AG04449 (cell line): ENCODE measurements around the gene CORO2B.

Source experiments
- CTCF ChIA-PET: fragments of 350-600 bp; formaldehyde crosslinking; extraction: SDS; loops from one replicate; lab custom pipeline; 2021; ENCODE audit warnings: antibody characterized with exemption; lab: Yijun Ruan, JAX
- POLR2A ChIA-PET: fragments of 400-600, 350-600 bp; formaldehyde crosslinking; extraction: SDS; loops from one replicate; lab custom pipeline; 2020; ENCODE audit warnings: antibody characterized with exemption, inconsistent platforms; lab: Yijun Ruan, JAX
- DNase-seq: peaks from one replicate; pipeline ENCODE4 v3.0.0-alpha.2; 2010; ENCODE audit warnings: low read depth, low spot score
- H3K4me3 ChIP-seq: 2 replicates; pipeline ENCODE4 v1.5.1; 2011; ENCODE audit warnings: low read depth, mild to moderate bottlenecking, control low read depth, low read length
- TF ChIP-seq, protein P1 (sequence below): IDR thresholded peaks from one replicate; pipeline ENCODE4 v1.5.1; 2011; ENCODE audit warnings: mild to moderate bottlenecking, moderate library complexity, low read length, control low read depth, inconsistent platforms; ENCODE audit not compliant: insufficient read depth; ENCODE audit errors: missing control alignments

The CORO2B gene

DNA sequence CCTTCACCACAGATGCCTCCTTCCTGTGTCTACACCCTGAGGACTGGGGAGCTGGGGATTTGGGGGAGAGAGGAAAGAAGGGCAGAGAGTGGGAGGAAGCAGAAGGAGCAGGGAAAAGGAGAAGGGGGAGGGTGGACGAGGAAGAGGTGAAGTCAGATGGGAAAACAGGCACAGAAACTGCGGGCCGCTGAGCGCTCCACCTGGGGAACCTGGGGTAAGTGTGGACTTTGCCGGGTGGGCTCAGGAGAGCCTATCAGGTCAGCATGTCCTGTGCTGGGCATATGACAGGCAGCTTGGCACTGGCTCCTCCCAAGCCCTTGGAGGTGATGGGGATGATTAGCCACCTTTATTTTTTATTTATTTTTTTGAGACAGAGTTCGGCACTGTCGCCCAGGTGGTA is 62.6 kb downstream of the CORO2B start:
- TF ChIP-seq, protein P1, sequence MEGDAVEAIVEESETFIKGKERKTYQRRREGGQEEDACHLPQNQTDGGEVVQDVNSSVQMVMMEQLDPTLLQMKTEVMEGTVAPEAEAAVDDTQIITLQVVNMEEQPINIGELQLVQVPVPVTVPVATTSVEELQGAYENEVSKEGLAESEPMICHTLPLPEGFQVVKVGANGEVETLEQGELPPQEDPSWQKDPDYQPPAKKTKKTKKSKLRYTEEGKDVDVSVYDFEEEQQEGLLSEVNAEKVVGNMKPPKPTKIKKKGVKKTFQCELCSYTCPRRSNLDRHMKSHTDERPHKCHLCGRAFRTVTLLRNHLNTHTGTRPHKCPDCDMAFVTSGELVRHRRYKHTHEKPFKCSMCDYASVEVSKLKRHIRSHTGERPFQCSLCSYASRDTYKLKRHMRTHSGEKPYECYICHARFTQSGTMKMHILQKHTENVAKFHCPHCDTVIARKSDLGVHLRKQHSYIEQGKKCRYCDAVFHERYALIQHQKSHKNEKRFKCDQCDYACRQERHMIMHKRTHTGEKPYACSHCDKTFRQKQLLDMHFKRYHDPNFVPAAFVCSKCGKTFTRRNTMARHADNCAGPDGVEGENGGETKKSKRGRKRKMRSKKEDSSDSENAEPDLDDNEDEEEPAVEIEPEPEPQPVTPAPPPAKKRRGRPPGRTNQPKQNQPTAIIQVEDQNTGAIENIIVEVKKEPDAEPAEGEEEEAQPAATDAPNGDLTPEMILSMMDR, result no peak
- ChIA-PET POLR2A (no interaction called here), CTCF (interaction anchor here (1.4 to 2.2 kb wide), 2 partner anchors 10 to 91 kb away, joined by 6 read pairs; no protein-coding TSS in a partner anchor)

DNA sequence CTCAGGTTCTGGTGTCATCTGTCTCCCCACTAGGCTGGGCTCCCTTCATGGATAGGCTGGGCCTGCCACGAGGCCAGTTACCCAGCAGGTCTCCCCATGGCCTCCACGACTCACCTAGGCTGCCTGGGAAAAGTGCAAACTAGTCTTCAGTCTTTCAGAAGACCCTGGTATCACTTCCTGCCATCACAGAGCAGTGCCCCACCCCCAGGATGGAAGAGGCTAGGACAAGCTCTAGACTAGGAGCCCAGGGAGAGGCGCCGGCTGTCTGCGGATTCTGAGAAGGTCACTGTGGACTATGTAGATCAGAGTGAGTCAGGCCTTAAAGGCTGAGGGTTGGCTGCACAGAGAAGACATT is 63.7 kb downstream of the CORO2B start:
- no peak for DNase-seq
- ChIA-PET POLR2A (no interaction called here), CTCF (interaction anchor here (1.4 to 2.2 kb wide), 3 partner anchors 9 to 93 kb away, joined by 4 to 6 read pairs (median 6); no protein-coding TSS in a partner anchor)
- TF ChIP-seq, protein P1, result no peak
- H3K4me3 ChIP-seq, result no peak overlapping the region

More for the DNA sequence above, 62.6 kb downstream of the CORO2B start:
- DNase-seq, result no peak
- H3K4me3 ChIP-seq, result no peak overlapping the region

DNA sequence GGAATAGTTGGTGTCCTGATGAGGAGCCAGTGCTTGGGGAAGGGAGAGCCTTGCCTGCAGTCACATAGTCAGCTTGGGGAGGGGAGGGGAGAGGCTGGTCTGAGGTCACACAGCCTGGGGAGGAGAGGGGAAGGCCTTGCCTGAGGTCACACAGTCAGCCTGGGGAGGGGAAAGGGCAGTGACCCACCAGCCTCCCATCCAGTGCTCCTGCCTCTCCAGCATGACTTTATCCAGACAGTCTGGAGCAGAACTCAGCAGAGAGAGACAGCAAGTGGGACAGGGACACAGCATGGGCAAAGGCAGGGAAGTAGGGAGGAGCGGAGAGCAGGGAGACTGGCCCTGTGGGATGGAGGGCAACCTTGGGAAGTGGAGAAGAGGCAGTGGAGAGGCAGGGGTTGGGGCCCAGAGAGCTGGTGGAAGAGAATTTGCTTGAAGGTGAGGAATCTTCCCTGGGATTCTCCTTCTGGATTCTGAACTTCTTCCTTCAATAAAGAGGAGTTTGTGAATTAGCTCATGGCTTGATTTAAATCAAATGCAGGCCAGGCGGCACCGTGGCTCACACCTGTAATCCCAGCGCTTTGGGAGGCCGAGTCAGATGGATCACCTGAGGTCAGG is 64.5 kb downstream of the CORO2B start:
- TF ChIP-seq, protein P1, result no peak

DNA sequence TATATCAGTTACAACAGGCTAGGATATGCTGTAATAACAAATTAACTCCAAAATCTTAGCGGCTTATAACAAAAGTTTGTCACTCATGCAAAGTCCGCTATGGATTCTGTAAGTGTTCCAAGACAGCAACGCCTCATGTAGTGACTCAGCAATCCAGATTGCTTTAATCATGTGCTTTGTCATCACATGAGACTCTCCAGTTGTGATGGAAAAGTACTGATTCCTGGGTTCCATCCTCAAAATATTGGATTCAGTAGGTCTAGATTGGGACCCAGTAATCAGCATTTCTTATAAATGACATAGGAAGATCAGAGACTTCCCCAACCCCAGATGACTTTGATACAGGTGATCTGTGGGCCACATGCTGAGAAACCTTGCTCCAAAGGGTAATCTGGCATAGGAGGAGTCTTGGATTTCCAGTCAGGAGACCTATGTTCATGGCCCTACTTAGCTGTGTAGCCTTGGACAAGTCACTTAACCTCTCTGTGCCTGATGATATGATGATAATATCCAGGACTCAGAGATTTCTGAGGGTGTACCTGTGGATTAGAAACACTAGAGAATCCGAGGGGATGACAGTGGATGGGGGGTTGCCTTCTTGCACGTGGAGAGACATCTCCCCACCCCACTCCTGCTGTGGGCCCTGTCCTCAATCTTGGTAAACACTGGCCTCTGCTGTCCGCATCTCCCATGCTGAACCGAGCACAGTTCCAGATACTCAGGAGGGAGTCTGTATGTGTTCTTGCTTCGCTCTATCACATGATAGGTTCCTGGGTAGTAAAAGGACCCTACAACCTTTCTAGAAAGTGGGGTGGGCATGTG is 65.5 kb downstream of the CORO2B start:
- H3K4me3 ChIP-seq, result no peak overlapping the region
- TF ChIP-seq, protein P1, result peak; percentile 6
- ChIA-PET POLR2A (no interaction called here), CTCF (interaction anchor here (0.9 to 3.3 kb wide), 7 partner anchors 13 to 338 kb away, joined by 3 to 9 read pairs (median 4); no protein-coding TSS in a partner anchor)
- peak; percentile 31 for DNase-seq

More for the DNA sequence above, 64.5 kb downstream of the CORO2B start:
- CTCF ChIA-PET, result interaction anchor here (1.8 to 2.6 kb wide), 3 partner anchors 30 to 337 kb away, joined by 4 to 6 read pairs (median 5); no protein-coding TSS in a partner anchor
- POLR2A ChIA-PET, result no interaction called here
- no peak for DNase-seq
- H3K4me3 ChIP-seq, result no peak overlapping the region

DNA sequence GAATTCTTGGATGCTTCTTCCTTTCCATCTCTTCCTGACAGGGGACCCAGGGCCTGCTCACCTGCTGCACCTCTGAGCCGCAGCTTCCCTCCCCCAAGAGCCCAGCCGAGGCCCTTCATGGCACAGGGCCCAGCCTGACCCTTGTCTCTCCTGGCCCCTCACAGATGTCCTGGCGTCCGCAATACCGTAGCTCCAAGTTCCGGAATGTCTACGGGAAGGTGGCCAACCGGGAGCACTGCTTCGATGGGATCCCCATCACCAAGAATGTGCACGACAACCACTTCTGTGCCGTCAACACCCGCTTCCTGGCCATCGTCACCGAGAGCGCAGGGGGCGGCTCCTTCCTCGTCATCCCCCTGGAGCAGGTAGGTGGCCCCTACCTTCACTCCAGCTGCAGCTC is 66.2 kb downstream of the CORO2B start:
- no peak overlapping the region for H3K4me3 ChIP-seq
- ChIA-PET POLR2A (interaction anchor here (0.7 kb wide), 1 partner anchor 68 kb away, joined by 3 read pairs; no protein-coding TSS in a partner anchor), CTCF (interaction anchor here (0.9 to 3.3 kb wide), 6 partner anchors 13 to 339 kb away, joined by 3 to 9 read pairs (median 4); no protein-coding TSS in a partner anchor)
- DNase-seq, result no peak
- TF ChIP-seq, protein P1, result no peak

DNA sequence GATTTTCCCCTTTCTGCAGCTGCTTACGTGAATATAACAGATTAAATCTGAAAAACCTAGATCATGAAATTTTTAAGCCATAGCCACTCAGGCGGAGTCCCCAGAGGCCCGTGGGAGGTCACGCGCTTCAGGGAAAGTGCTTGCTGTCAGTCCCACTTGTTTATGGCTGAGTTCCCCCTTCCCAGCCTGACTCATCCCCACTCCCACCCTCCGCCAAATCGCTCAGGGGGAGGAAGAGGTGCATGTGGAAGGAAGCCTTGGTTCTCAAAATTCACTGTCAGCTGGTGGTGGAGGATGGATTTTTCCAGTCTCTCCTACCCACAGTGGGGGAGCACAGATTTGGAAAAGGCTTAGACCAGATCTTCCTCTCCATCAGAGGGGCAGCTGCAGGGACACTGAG is 67.4 kb downstream of the CORO2B start:
- DNase-seq, result no peak
- TF ChIP-seq, protein P1, result no peak
- no peak overlapping the region for H3K4me3 ChIP-seq
- CTCF ChIA-PET, result interaction anchor here (0.9 to 3.3 kb wide), 6 partner anchors 25 to 340 kb away, joined by 3 to 9 read pairs (median 5); no protein-coding TSS in a partner anchor
- POLR2A ChIA-PET, result no interaction called here
